ENCODE results near the gene ATOH1.

Gene ATOH1

GRCh38 chr4:93835929-93836328 is 7.4 kb downstream of the ATOH1 start:
- no peak for DNase-seq (ENCODE audit: low spot score)

- no peak for DNase-seq (ENCODE audit: low spot score)
Measured at GRCh38 chr4:93839704-93840103, 11.2 kb downstream of the ATOH1 start.

GRCh38 chr4:93841803-93842345 is 13.3 kb downstream of the ATOH1 start:
- DNase-seq (ENCODE audit: low spot score) = no peak

GRCh38 chr4:93842601-93843252 is 14.2 kb downstream of the ATOH1 start:
- DNase-seq (ENCODE audit: low spot score) = no peak

GRCh38 chr4:93843772-93844171 is 15.2 kb downstream of the ATOH1 start:
- DNase-seq (ENCODE audit: low spot score) = no peak

GRCh38 chr4:93852680-93853079 is 24.1 kb downstream of the ATOH1 start:
- DNase-seq (ENCODE audit: low spot score) = no peak

GRCh38 chr4:93855926-93856325 is 27.4 kb downstream of the ATOH1 start:
- no peak for DNase-seq (ENCODE audit: low spot score)

GRCh38 chr4:93865650-93866049 is 37.1 kb downstream of the ATOH1 start:
- no peak for DNase-seq (ENCODE audit: low spot score)

GRCh38 chr4:93867416-93868001 is 39.0 kb downstream of the ATOH1 start:
- DNase-seq (ENCODE audit: low spot score) = no peak

GRCh38 chr4:93870876-93871458 is 42.4 kb downstream of the ATOH1 start:
- no peak for DNase-seq (ENCODE audit: low spot score)

- DNase-seq (ENCODE audit: low spot score) = no peak
Measured at GRCh38 chr4:93876754-93877153, 48.2 kb downstream of the ATOH1 start.

- DNase-seq (ENCODE audit: low spot score) = no peak
Measured at GRCh38 chr4:93878566-93878965, 50.0 kb downstream of the ATOH1 start.

GRCh38 chr4:93879919-93880318 is 51.4 kb downstream of the ATOH1 start:
- DNase-seq (ENCODE audit: low spot score) = no peak
